HCT116 (cell line): ENCODE data around the gene MTHFD1L.

Experiments
- CTCF ChIP-seq, 3 experiments: fragments of 200-600 bp in 1 of 3; sonication (generic) in 1 of 3; IDR thresholded peaks in 2 of 3; conservative IDR thresholded peaks in 1 of 3; 2 replicates each; pipeline ENCODE4 v1.5.1; 2012 to 2017; ENCODE audit warnings: low read depth in 2 of 3, low read length in 2 of 3, antibody characterized with exemption in 1 of 3, borderline replicate concordance in 1 of 3, control low read depth in 1 of 3, mild to moderate bottlenecking in 1 of 3, mixed read lengths in 1 of 3, mixed run types in 1 of 3, moderate library complexity in 1 of 3; ENCODE audit not compliant: insufficient read depth in 1 of 3
- EZH2 ChIP-seq: fragments of 200-600 bp; sonication (generic); IDR thresholded peaks from 2 replicates; pipeline ENCODE4 v1.6.1; 2017; ENCODE audit warnings: antibody characterized with exemption, mixed run types
- EZH2phosphoT487 ChIP-seq: fragments of 200-600 bp; IDR thresholded peaks from 2 replicates; pipeline ENCODE4 v1.6.1; 2018; ENCODE audit warnings: antibody characterized with exemption, borderline replicate concordance
- POLR2A ChIP-seq: IDR thresholded peaks from 2 replicates; pipeline ENCODE4 v1.7.0; 2011; ENCODE audit warnings: borderline replicate concordance; ENCODE audit not compliant: insufficient read depth, insufficient read length; ENCODE audit errors: extremely low read depth
- POLR2AphosphoS5 ChIP-seq: IDR thresholded peaks from 2 replicates; pipeline ENCODE4 v1.6.1; 2011; ENCODE audit warnings: mild to moderate bottlenecking, low read depth, low read length, moderate library complexity
- SIN3A ChIP-seq: IDR thresholded peaks from 2 replicates; pipeline ENCODE4 v1.6.1; 2012; ENCODE audit warnings: low read depth
- TF ChIP-seq, protein P1 (sequence below): IDR thresholded peaks from 2 replicates; pipeline ENCODE4 v1.6.1; 2012
- TF ChIP-seq, protein P2 (sequence below): IDR thresholded peaks from 2 replicates; pipeline ENCODE4 v1.6.1; 2011; ENCODE audit warnings: mild to moderate bottlenecking, low read length, moderate library complexity; ENCODE audit not compliant: insufficient replicate concordance; ENCODE audit errors: extremely low read depth

GRCh38 chr6:150964765-150965164 lies 99.3 kb downstream of the MTHFD1L start:
- TF ChIP-seq POLR2A (no peak), POLR2AphosphoS5 (no peak), SIN3A (no peak), CTCF (IDR thresholded peaks at IDR 0.05 in 2 of 3, conservative IDR thresholded peaks at IDR 0.05 in 1 of 3; ENCODE audit: borderline replicate concordance in 1 of 3, insufficient read depth in 1 of 3, low read depth in 2 of 3, low read length in 2 of 3) (peak in 2 of 3 experiments; percentile 10 to 34; a peak in 2 of 6 replicates), EZH2phosphoT487 (no peak), EZH2 (no peak)
- TF ChIP-seq, protein P1, sequence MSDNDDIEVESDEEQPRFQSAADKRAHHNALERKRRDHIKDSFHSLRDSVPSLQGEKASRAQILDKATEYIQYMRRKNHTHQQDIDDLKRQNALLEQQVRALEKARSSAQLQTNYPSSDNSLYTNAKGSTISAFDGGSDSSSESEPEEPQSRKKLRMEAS, result no peak
- TF ChIP-seq, protein P2, sequence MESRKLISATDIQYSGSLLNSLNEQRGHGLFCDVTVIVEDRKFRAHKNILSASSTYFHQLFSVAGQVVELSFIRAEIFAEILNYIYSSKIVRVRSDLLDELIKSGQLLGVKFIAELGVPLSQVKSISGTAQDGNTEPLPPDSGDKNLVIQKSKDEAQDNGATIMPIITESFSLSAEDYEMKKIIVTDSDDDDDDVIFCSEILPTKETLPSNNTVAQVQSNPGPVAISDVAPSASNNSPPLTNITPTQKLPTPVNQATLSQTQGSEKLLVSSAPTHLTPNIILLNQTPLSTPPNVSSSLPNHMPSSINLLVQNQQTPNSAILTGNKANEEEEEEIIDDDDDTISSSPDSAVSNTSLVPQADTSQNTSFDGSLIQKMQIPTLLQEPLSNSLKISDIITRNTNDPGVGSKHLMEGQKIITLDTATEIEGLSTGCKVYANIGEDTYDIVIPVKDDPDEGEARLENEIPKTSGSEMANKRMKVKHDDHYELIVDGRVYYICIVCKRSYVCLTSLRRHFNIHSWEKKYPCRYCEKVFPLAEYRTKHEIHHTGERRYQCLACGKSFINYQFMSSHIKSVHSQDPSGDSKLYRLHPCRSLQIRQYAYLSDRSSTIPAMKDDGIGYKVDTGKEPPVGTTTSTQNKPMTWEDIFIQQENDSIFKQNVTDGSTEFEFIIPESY, result no peak
